Gastroesophageal sphincter (tissue), 4 donors: Measurements from ENCODE around the gene CYFIP1. TPM values are rescaled to one million over a fixed set of nuclear protein-coding genes. Genes with fewer than 3 reads are reported as not detected.

Experiments used
- ATAC-seq: fragments of 150-250 bp; one replicate; pipeline ENCODE4 v1.9.1; 2016; ENCODE audit warnings: mild to moderate bottlenecking, moderate library complexity
- H3K27ac ChIP-seq, 4 donors: fragments of 200-600 bp; sonication (generic) in 3 of 4; 1 replicate in 3 of 4; 2 replicates in 1 of 4; pipeline ENCODE4 v1.5.1; 2016 to 2019
- H3K27me3 ChIP-seq: fragments of 200-600 bp; sonication (generic); one replicate; pipeline ENCODE4 v1.5.1; 2019
- H3K36me3 ChIP-seq, 2 donors: fragments of 200-600 bp; sonication (generic); one replicate each; pipeline ENCODE4 v1.5.1; 2019; ENCODE audit warnings: control low read depth in 1 of 2
- H3K4me1 ChIP-seq, 3 donors: fragments of 200-600 bp; sonication (generic); 1 replicate in 2 of 3; 2 replicates in 1 of 3; pipeline ENCODE4 v1.5.1; 2016 to 2019; ENCODE audit warnings: control low read depth in 2 of 3
- H3K4me3 ChIP-seq, 2 donors: fragments of 200-600 bp; sonication (generic); one replicate each; pipeline ENCODE4 v1.5.1; 2019; ENCODE audit warnings: mild to moderate bottlenecking in 1 of 2, moderate library complexity in 1 of 2
- H3K9me3 ChIP-seq, 3 donors: fragments of 200-600 bp; sonication (generic); one replicate each; pipeline ENCODE4 v1.5.1; 2017 to 2019; ENCODE audit warnings: control low read depth in 2 of 3
- CTCF ChIP-seq, 4 experiments: fragments of 200-600 bp in 2 of 4; fragments of 450-650 bp in 2 of 4; sonication (generic) in 1 of 4; IDR thresholded peaks; one replicate each; pipeline ENCODE4 v1.5.1; 2017 to 2019; ENCODE audit warnings: antibody characterized with exemption in 4 of 4, mild to moderate bottlenecking in 2 of 4, moderate library complexity in 2 of 4
- EP300 ChIP-seq: sonication (generic); formaldehyde crosslinking; IDR thresholded peaks from one replicate; pipeline ENCODE4 v1.6.1; 2017; ENCODE audit warnings: antibody characterized with exemption, mild to moderate bottlenecking
- POLR2A ChIP-seq, 2 donors: fragments of 450-650 bp; IDR thresholded peaks; one replicate each; pipeline ENCODE4 v1.6.1; 2017; ENCODE audit warnings: antibody characterized with exemption in 2 of 2, mild to moderate bottlenecking in 2 of 2, moderate library complexity in 1 of 2
- POLR2AphosphoS5 ChIP-seq: sonication (generic); formaldehyde crosslinking; IDR thresholded peaks from one replicate; pipeline ENCODE4 v1.6.1; 2017; ENCODE audit warnings: antibody characterized with exemption
- WGBS, 2 donors: methylation state at CpG; one replicate each; pipeline ENCODE4 v1.1.5; 2018; ENCODE audit warnings: low coverage in 1 of 2; 5-methylcytosine and 5-hydroxymethylcytosine counted together
- total RNA-seq, 4 donors: library from RNA; depleted of rRNA; stranded (reverse); fragments of >200 nt; gene quantifications; one replicate each; pipeline ENCODE4 v1.1.0, GENCODE V29; 2016

CYFIP1 gene
- total RNA-seq, 4 donors from 2014 or later, result 82.3 to 116 (median 101) TPM

GRCh38 chr15:22895465-22896190, 84.5 kb downstream of the CYFIP1 start:
- Histone ChIP-seq H3K36me3 (peaks cover 0 to 92% of the 10 kb centered on the region in 2 donors), H3K27ac (no peak overlapping the region), H3K9me3 (no peaks in the 10 kb centered on the region), H3K4me1 (no peaks in the 10 kb centered on the region), H3K4me3 (no peak overlapping the region), H3K27me3 (no peaks in the 10 kb centered on the region)
- 100% methylated on average over 1 of the region's 10 CpGs; no CpG with 5 or more reads in 1 of the 2 donors for WGBS, 2 donors
- TF ChIP-seq POLR2A (IDR thresholded peaks at IDR 0.05) (no peak), POLR2AphosphoS5 (no peak), EP300 (no peak), CTCF (IDR thresholded peaks at IDR 0.05) (no peak)
- ATAC-seq, result no peak

GRCh38 chr15:22893881-22894280, 86.3 kb downstream of the CYFIP1 start:
- ATAC-seq, result no peak
- H3K27ac ChIP-seq, result no peak overlapping the region
- H3K4me1 ChIP-seq, result no peaks in the 10 kb centered on the region
- H3K4me3 ChIP-seq, result no peak overlapping the region
- 93 to 94% methylated on average over 8 to 9 of the region's 13 CpGs for WGBS, 2 donors
- no peaks in the 10 kb centered on the region for H3K27me3 ChIP-seq
- H3K36me3 ChIP-seq, result peaks cover 0 to 91% of the 10 kb centered on the region in 2 donors
- TF ChIP-seq EP300 (no peak), POLR2A (IDR thresholded peaks at IDR 0.05) (no peak), POLR2AphosphoS5 (no peak)
- H3K9me3 ChIP-seq, result no peaks in the 10 kb centered on the region

- no peak for TF ChIP-seq POLR2A (IDR thresholded peaks at IDR 0.05)
- no peaks in the 10 kb centered on the region for H3K4me1 ChIP-seq
- ATAC-seq, result no peak
- H3K27me3 ChIP-seq, result no peaks in the 10 kb centered on the region
- no peak overlapping the region for H3K4me3 ChIP-seq
- H3K9me3 ChIP-seq, result no peaks in the 10 kb centered on the region
- 90 to 95% methylated on average over 12 to 17 of the region's 17 CpGs for WGBS, 2 donors
- H3K27ac ChIP-seq, result no peak overlapping the region
- peaks cover 0 to 91% of the 10 kb centered on the region in 2 donors for H3K36me3 ChIP-seq
Measured at GRCh38 chr15:22893081-22893480, 87.1 kb downstream of the CYFIP1 start.

GRCh38 chr15:22892333-22892732, 87.8 kb downstream of the CYFIP1 start:
- no peak for ATAC-seq
- H3K4me3 ChIP-seq, result no peak overlapping the region
- H3K36me3 ChIP-seq, result peaks cover 0 to 91% of the 10 kb centered on the region in 2 donors
- 75 to 88% methylated on average over 4 to 9 of the region's 9 CpGs for WGBS, 2 donors
- H3K9me3 ChIP-seq, result no peaks in the 10 kb centered on the region
- H3K27ac ChIP-seq, result no peak overlapping the region
- TF ChIP-seq POLR2AphosphoS5 (no peak), EP300 (no peak), CTCF (IDR thresholded peaks at IDR 0.05) (no peak), POLR2A (IDR thresholded peaks at IDR 0.05) (no peak)
- no peaks in the 10 kb centered on the region for H3K27me3 ChIP-seq
- no peaks in the 10 kb centered on the region for H3K4me1 ChIP-seq

- no peak overlapping the region for H3K4me3 ChIP-seq
- TF ChIP-seq CTCF (IDR thresholded peaks at IDR 0.05) (no peak), POLR2A (IDR thresholded peaks at IDR 0.05) (no peak), POLR2AphosphoS5 (no peak), EP300 (no peak)
- no peaks in the 10 kb centered on the region for H3K9me3 ChIP-seq
- H3K27me3 ChIP-seq, result no peaks in the 10 kb centered on the region
- ATAC-seq, result no peak
- no peak overlapping the region for H3K27ac ChIP-seq
- peaks cover 0 to 91% of the 10 kb centered on the region in 2 donors for H3K36me3 ChIP-seq
- WGBS, 2 donors, result 75 to 90% methylated on average over 4 to 10 of the region's 33 CpGs
- no peaks in the 10 kb centered on the region for H3K4me1 ChIP-seq
Measured at GRCh38 chr15:22891426-22892210, 88.5 kb downstream of the CYFIP1 start.

GRCh38 chr15:22890296-22890695, 89.9 kb downstream of the CYFIP1 start:
- no peaks in the 10 kb centered on the region for H3K4me1 ChIP-seq
- TF ChIP-seq EP300 (no peak), POLR2AphosphoS5 (no peak), POLR2A (IDR thresholded peaks at IDR 0.05) (no peak), CTCF (IDR thresholded peaks at IDR 0.05) (no peak)
- ATAC-seq, result no peak
- WGBS, 2 donors, result 95 to 96% methylated on average over 4 to 6 of the region's 11 CpGs
- peaks cover 0 to 78% of the 10 kb centered on the region in 2 donors for H3K36me3 ChIP-seq
- H3K27ac ChIP-seq, result no peak overlapping the region
- H3K27me3 ChIP-seq, result no peaks in the 10 kb centered on the region
- no peaks in the 10 kb centered on the region for H3K9me3 ChIP-seq
- no peak overlapping the region for H3K4me3 ChIP-seq
